OCI-LY3 (cell line): ENCODE measurements around the gene SORBS1.

ENCODE experiments used
- H2AFZ ChIP-seq: fragments of 200-600, 300-600 bp; shearing (Covaris generic); 2 replicates; pipeline ENCODE4 v1.6.0; 2014; ENCODE audit warnings: antibody characterized with exemption, low read depth, low read length
- H3K27ac ChIP-seq: fragments of 200-600, 300-600 bp; sonication (generic); 2 replicates; pipeline ENCODE4 v1.5.1; 2014; ENCODE audit warnings: mild to moderate bottlenecking, low read length, moderate library complexity, mixed read lengths
- H3K27me3 ChIP-seq: fragments of 200-600, 300-600 bp; sonication (generic); 2 replicates; pipeline ENCODE4 v1.6.1; 2014; ENCODE audit warnings: low read depth, low read length, mixed read lengths
- H3K36me3 ChIP-seq: fragments of 200-600, 300-600 bp; sonication (generic); replicated peaks from 2 replicates; pipeline ENCODE3; 2014; ENCODE audit warnings: low read depth, low read length, mixed read lengths
- H3K4me1 ChIP-seq: fragments of 300-600, 200-600 bp; sonication (generic); 2 replicates; pipeline ENCODE4 v1.6.1; 2014; ENCODE audit warnings: low read length, mixed read lengths
- H3K4me2 ChIP-seq: fragments of 200-600, 300-600 bp; sonication (generic); 2 replicates; pipeline ENCODE4 v1.6.1; 2014; ENCODE audit warnings: low read length, mixed read lengths
- H3K4me3 ChIP-seq: fragments of 300-600, 200-600 bp; sonication (generic); 2 replicates; pipeline ENCODE4 v1.5.1; 2014; ENCODE audit warnings: antibody characterized with exemption, mild to moderate bottlenecking, low read length, moderate library complexity
- H3K79me2 ChIP-seq: fragments of 300-600, 200-600 bp; shearing (Covaris generic); 2 replicates; pipeline ENCODE4 v1.6.1; 2014; ENCODE audit warnings: mild to moderate bottlenecking, low read length, mixed read lengths
- H3K9ac ChIP-seq: fragments of 300-600, 200-600 bp; shearing (Covaris generic); 2 replicates; pipeline ENCODE4 v1.6.0; 2014; ENCODE audit warnings: mild to moderate bottlenecking, low read length, moderate library complexity
- H3K9me3 ChIP-seq: fragments of 200-600, 300-600 bp; shearing (Covaris generic); 2 replicates; pipeline ENCODE4 v1.6.1; 2014; ENCODE audit warnings: low read length, mixed read lengths; ENCODE audit not compliant: insufficient read depth
- H4K20me1 ChIP-seq: fragments of 200-600, 300-600 bp; sonication (generic); 2 replicates; pipeline ENCODE4 v1.6.1; 2016; ENCODE audit warnings: low read length, mixed read lengths; ENCODE audit not compliant: insufficient read depth
- CTCF ChIP-seq: fragments of 200-600, 300-600 bp; sonication (generic); IDR thresholded peaks from 2 replicates; pipeline ENCODE4 v1.5.1; 2014; ENCODE audit warnings: antibody characterized with exemption, low read length, low read depth
- EZH2phosphoT487 ChIP-seq: fragments of 200-600 bp; shearing (Covaris generic); IDR thresholded peaks from 2 replicates; pipeline ENCODE4 v1.6.1; 2018; ENCODE audit warnings: antibody characterized with exemption, mixed run types, low read depth

SORBS1 gene

GRCh38 chr10:95408983-95409873 is 151.9 kb downstream of the SORBS1 start:
- H2AFZ ChIP-seq = no peak overlapping the region
- no peaks in the 10 kb centered on the region for H3K9me3 ChIP-seq
- no peaks in the 10 kb centered on the region for H3K4me1 ChIP-seq
- H4K20me1 ChIP-seq = no peaks in the 10 kb centered on the region
- H3K27me3 ChIP-seq = 0 out of 2 replicates have a peak, but pooled peaks cover 4% of the 10 kb centered on the region
- no peak overlapping the region for H3K4me3 ChIP-seq
- no peak overlapping the region for H3K4me2 ChIP-seq
- no peak overlapping the region for H3K9ac ChIP-seq
- no peaks in the 10 kb centered on the region for H3K79me2 ChIP-seq
- no peaks in the 10 kb centered on the region for H3K36me3 ChIP-seq
- H3K27ac ChIP-seq = no peak overlapping the region
- TF ChIP-seq CTCF = no peak
- no peak for TF ChIP-seq EZH2phosphoT487

- Histone ChIP-seq H4K20me1 (no peaks in the 10 kb centered on the region), H3K27me3 (0 out of 2 replicates have a peak, but pooled peaks cover 4% of the 10 kb centered on the region), H2AFZ (no peak overlapping the region), H3K4me2 (no peak overlapping the region), H3K9me3 (no peaks in the 10 kb centered on the region), H3K4me3 (no peak overlapping the region), H3K36me3 (no peaks in the 10 kb centered on the region), H3K4me1 (no peaks in the 10 kb centered on the region), H3K27ac (no peak overlapping the region), H3K79me2 (no peaks in the 10 kb centered on the region), H3K9ac (no peak overlapping the region)
- TF ChIP-seq CTCF = no peak
- TF ChIP-seq EZH2phosphoT487 = no peak
These were observed 152.8 kb downstream of the SORBS1 start for GRCh38 chr10:95408148-95408960.

- Histone ChIP-seq H3K9me3 (no peaks in the 10 kb centered on the region), H3K27ac (no peak overlapping the region), H3K36me3 (no peaks in the 10 kb centered on the region), H3K27me3 (0 out of 2 replicates have a peak, but pooled peaks cover 4% of the 10 kb centered on the region), H4K20me1 (no peaks in the 10 kb centered on the region), H3K4me2 (no peak overlapping the region), H3K9ac (no peak overlapping the region), H2AFZ (no peak overlapping the region), H3K79me2 (no peaks in the 10 kb centered on the region), H3K4me3 (no peak overlapping the region), H3K4me1 (no peaks in the 10 kb centered on the region)
- TF ChIP-seq EZH2phosphoT487 (no peak), CTCF (no peak)
These were observed 153.6 kb downstream of the SORBS1 start for GRCh38 chr10:95407546-95407945.
